Right kidney (tissue), 9 donors: ENCODE results near the gene SLC5A6.

ENCODE experiments used
- DNase-seq: peaks from one replicate; pipeline ENCODE4 v3.0.0-alpha.2; 2016
- long read RNA-seq, 8 donors: transcript quantifications; one replicate each; lab custom pipeline, GENCODE V29; 2026

Gene SLC5A6
- long read RNA-seq, donor 1, partial matches to known transcripts, result 0 of 3 reads
- long read RNA-seq, donor 1, other reads (novel, unspliced or antisense), result 0 of 3 reads
- long read RNA-seq, donor 2, partial matches to known transcripts, result 201 of 293 reads
- long read RNA-seq, donor 2, other reads (novel, unspliced or antisense), result 91 of 293 reads
- long read RNA-seq, donor 3, partial matches to known transcripts, result 116 of 195 reads
- long read RNA-seq, donor 3, other reads (novel, unspliced or antisense), result 77 of 195 reads
- long read RNA-seq, donor 4, partial matches to known transcripts, result 291 of 333 reads
- long read RNA-seq, donor 4, other reads (novel, unspliced or antisense), result 42 of 333 reads
- long read RNA-seq, donor 5, partial matches to known transcripts, result 264 of 407 reads
- long read RNA-seq, donor 5, other reads (novel, unspliced or antisense), result 142 of 407 reads
- long read RNA-seq, donor 6, partial matches to known transcripts, result 210 of 333 reads
- long read RNA-seq, donor 6, other reads (novel, unspliced or antisense), result 122 of 333 reads
- long read RNA-seq, donor 7, partial matches to known transcripts, result 21 of 25 reads
- long read RNA-seq, donor 7, other reads (novel, unspliced or antisense), result 0 of 25 reads
- long read RNA-seq, donor 8, partial matches to known transcripts, result 0 of 1 reads
- long read RNA-seq, donor 8, other reads (novel, unspliced or antisense), result 0 of 1 reads

DNA sequence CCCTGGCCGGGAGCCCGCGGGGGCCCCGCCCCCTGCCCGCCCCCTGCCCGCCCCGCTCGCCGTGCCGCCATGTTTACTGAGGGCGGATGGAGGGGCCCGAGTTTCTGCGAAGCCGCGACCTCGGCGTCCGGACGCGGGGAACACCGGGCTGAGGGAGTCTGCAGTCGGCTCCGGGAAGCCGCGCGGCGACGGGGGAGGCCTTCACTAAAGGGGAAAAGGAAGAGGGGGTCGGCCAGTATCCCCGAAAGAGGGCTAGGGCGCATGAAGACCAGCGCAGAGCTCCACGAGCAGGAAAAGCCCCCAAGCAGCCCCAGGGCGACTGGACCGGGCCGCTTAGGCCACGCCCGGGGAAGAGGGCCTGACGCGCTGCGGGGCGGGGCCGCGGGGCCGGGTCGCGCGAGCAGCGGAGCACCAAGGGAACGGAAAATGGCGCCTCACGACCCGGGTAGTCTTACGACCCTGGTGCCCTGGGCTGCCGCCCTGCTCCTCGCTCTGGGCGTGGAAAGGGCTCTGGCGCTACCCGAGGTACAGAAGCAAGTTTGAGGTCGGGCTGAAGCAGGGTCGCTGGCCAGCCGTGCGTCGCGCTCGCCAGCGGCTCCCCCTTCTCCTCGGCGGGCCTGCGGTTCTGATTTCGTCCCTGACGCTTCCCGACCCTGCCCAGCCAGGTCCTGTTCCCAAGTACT lies at the start of gene SLC5A6, which contains the start of gene ATRAID:
Gene SLC5A6, minus strand, starts transcription at position 326 of the 683 bp plus-strand sequence. CDS start 4,618 bp downstream, outside the sequence.
Gene ATRAID, plus strand, starts transcription at position 99 of the 683 bp plus-strand sequence. Its CDS starts 328 bp downstream, at position 427.
- DNase-seq, result peak; percentile 100

DNA sequence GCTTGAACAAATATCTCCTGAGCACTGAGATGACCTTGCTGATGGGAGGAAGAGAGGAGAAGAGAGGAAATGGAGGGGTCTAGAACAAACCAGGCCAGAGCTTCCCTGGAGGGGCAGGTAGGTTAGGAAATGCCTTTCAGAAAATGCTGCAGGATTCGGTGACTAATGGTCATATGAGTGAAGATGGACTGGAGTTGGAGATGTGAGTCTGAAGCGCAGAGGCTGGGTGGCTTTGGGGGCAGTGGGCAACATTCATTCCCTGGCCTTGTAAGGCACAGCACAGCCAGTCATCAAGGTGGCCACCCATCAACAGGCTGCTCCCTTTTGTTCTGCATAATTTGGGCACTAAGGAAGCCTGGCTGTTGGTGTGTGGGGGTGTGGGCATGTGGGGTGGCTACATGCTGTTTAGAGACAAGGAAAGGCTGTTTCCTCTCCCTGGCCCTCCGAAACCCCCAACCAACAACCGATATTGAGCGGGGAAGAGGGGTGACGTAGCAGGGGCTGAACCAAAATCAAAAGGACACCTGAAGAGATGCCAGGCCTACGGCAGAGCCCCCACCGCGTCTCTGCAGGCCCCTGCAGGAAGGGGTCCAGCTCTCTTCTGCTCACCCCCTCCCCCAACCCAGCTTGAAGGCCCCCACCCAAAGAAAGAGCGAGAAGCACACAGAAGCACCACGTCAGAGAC lies 49.3 kb upstream of the SLC5A6 start:
- DNase-seq, result no peak

DNA sequence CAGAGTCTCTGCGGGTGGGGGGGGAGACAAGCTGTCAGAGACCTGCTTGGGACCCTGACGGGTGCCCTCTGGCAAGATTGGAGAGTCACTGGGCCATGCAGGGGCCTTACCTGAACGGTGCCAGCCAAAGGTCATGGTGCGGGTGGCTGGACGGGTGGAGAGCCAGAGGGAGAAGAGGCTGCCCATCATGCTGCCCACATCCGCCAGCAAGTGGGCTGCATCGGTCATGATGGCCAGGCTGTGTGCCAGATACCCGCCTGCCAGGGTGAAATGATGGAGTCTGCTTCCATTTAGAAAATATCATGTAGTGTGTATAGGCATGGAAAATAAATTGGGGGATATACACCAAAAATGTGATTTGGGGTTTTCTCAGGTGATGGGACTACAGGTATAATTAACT lies 46.0 kb upstream of the SLC5A6 start:
- no peak for DNase-seq

DNA sequence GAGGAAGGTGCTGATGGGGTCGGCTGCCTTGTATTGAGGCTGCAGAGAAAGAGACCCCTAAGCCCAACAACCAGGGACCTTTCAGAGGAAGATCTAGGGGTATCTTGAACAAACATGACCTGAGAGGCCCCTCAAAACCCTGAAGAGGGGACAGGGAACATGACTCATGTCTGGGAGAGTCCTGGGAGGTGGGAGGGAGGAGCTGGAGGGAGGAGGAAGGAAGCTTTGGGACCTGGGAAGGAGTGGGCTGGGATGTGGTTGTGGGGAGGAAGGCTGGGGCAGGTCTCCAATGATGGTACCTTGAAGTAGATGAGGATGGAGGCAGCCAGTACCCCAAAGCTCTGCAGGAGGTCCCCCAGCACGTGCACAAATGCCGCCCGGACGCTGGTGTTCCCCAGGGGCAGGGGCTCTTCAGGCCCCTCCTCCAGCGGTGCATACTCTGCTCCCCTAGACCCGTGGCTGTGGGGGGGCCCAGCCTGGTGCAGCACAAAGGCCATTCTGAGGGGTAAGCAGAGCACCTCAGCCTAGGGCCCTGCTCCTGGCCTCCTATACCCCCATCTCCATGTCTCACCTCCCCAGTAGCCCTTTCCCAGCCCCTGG lies 44.9 kb upstream of the SLC5A6 start:
- no peak for DNase-seq

DNA sequence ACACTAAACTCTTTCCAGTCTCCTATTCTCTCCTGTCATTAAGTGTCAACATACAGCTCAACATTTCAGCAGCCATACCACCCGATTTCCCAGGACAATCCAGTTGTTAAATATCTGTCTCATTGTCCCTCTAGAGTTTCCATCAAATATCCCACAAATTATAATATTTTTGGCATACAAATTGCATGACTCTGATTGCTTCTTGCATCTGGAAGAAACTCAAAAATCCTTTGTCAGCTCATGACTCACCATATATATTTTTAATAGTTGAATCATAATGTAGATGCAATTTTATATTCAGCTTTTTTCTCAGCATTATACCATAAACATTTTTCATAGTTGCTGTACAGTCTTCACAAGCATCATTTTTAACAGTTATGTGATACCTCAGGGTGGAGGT lies 43.6 kb upstream of the SLC5A6 start:
- no peak for DNase-seq

DNA sequence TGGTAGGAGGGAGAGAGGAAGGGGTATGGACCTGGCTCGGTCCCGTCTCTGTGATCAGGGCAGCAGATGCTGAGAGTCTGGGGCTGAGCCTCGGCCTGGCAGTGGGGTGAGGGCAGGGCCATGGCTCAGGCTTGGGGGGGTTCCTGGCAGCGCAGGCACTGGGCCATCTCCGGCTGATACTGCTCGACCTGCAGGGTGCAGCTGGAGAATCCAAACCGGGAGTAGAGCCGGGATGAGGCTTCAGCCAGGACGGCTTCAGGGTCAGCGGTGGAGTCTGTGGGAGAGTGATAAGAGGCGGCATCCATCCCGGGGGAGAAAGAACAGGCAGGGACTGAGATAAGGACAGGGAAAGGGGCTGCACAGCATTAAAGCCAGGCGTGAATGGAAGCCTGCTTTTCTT lies 43.1 kb upstream of the SLC5A6 start:
- no peak for DNase-seq

DNA sequence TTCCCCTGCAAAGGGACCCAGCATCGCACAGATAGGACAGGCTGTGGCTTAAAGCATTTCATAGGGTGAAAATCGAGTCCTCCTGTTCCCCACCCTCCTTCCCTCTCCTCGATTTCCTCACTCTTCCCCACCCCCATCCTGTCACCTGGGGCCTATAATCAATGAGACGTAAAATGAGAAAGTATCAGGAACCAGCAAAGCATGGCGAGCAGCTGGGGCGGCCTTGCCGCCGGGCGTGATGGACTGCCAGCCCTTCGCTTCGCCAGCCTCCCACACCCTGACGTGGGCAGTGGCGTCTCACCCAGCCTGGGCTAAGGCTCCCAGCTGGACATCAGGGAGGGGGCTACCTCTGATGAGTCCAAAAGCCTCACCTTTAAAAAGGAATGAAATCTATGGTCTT lies 39.7 kb upstream of the SLC5A6 start:
- DNase-seq, result peak; percentile 35

DNA sequence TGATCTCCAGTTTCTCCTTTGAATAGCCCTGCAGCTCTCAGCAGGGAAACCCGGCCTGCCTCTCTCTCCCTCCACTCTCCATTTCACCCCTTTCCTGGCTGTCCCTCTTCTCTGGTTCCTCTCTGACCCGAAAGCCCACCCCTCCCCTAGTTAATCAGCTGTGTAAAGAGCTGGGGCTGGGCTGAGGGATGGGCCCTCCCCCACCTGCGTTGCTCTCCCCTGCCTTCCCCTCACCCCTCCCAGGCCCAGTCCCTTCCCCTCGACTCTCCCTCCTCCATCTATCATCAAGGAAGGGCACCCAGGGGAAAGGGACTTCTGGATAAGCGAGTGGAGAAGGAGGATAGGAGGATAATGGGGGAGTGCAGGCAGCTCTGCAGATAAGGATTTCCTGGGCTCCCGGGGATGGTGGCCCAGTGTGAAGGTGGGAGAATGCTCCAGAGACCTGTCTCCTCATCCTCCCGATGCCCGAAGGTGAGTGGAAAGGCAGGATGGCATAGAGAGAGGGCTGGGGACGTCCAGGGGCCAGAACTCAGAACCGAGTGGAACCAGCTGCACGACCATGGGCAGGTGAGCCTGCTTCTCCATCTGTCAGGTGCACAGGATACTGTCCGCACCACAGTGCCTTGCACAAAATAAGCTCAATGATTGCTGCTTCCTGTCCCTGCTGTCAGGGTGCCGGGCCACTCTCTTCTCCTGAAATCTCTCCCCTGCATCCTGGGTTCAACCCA lies 38.7 kb upstream of the SLC5A6 start:
- peak; percentile 20 for DNase-seq

DNA sequence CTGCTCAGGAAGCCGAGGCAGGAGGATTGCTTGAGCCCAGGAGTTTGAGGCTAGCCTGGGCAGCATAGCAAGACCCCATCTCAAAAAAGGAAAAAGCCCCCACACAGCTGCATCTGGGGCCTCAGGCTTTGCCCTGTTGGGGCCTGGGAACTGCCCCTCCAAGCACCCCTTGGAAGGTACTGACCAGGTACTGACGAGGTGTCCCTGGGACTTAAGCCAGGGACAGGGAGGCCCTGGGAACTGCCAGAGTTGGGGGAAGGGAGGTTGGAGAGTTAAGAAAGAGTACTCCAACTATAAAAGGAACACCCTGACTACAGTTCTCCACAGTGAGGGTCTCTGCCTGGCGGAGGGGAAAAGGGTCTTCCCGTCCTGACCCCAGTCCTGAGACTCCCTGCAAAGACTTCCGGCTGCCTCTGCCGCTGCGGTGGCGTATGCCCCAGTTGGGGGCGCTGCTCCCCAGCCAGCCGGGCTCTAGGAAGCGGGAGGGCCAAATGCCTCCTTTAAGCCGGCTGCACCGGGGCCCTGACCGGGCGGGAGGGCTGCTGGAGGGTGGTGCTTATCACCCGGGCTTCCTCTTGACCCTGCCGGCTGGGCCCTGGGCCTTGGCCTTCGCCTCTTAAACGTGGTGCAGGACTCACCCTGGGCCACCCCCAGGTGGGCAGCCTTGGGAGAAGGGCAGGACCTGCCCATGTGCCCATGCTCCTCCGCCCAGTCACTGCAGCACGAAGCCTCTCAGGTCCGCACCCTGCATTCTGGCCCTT lies 38.0 kb upstream of the SLC5A6 start:
- peak; percentile 68 for DNase-seq

DNA sequence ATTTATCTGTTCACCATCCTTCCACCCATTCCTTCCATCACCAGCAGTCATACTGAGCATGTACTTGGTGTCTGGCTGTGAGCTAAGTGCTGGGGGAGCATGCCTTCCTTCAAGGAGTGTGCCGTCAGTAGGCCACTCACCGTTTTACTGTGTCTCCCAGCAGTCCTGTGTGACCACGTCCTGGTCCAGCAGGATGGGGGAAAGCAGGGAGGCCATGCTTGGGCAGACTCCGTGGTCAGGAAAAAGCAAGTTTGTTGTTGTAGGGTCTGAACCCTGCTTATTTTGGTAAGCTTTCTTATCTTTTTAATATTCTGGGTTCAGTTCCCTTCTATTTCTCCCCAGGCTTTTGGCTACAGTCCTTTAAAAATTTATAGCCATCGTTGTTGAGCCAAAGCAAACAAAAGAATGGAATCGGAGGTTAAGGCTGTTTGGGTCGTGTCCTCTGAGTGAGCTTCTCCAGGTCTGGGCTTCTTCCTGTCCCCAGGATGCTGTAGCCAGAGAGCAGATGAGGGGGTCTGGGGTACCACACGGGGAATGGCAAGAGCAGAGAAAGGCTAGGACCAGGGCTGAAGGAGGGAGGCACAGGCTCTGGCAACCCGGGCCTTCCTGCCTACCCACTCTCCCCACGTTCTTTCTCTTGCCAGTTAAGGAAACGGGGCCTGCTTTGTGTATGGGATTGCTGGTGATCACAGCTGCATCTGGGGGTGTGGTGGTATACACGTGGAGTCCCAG lies 37.3 kb upstream of the SLC5A6 start:
- no peak for DNase-seq

DNA sequence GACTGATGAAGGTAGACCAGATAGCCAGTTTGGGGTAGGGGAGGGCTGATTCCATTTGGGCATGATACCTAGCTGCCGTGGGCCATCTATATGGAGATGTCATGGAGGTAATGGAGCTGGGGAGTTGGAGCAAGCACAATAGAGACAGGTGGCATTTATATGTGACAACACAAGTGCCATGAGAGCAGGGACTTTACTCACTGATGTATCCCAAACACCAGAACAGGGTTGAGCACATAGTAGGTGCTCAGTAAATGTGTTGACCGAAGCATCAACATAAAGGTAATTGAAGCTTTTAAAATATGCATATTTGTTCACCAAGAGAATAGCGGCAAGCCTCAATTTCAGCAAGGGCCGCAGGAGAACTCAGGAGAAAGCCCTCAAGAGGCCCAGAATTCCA lies 35.8 kb upstream of the SLC5A6 start:
- no peak for DNase-seq

DNA sequence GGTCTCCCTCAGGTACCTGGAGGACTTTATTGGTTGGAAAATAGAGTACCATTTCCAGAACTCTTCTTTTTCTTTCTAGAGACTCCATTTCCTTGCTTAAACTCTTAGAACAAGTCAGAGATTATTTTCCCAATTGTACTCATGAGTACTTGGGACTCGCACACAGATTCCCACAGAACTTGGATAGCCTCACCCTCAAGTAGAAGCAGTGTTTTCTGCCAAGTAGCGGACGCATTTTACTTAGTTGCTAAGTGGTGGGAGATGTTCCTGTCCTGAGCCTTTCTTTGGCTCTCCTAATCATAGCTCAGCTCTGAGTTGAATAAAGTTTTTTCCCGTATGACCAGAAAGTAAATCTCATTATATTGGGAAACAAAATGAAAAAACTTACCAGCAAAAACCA lies 33.6 kb upstream of the SLC5A6 start:
- DNase-seq, result no peak

DNA sequence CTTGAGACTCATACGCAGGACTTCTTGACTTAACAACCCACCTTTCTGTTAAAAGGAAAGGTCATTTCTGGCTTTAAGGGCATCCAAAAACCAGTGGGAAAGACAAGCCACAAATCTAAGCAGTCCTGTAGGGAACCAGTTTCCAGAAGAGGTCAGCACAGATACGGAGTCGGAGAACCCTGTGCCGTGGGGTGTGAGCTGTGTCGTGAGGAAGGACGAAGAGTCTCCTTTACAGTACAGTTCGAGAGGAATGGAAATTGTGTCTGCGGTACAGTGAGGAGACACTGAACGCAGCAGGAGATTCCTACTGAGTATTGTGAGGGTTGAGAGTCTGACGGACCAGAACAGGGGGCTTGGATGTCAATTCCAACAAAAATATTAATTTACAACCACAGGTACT lies 33.0 kb upstream of the SLC5A6 start:
- DNase-seq, result no peak

DNA sequence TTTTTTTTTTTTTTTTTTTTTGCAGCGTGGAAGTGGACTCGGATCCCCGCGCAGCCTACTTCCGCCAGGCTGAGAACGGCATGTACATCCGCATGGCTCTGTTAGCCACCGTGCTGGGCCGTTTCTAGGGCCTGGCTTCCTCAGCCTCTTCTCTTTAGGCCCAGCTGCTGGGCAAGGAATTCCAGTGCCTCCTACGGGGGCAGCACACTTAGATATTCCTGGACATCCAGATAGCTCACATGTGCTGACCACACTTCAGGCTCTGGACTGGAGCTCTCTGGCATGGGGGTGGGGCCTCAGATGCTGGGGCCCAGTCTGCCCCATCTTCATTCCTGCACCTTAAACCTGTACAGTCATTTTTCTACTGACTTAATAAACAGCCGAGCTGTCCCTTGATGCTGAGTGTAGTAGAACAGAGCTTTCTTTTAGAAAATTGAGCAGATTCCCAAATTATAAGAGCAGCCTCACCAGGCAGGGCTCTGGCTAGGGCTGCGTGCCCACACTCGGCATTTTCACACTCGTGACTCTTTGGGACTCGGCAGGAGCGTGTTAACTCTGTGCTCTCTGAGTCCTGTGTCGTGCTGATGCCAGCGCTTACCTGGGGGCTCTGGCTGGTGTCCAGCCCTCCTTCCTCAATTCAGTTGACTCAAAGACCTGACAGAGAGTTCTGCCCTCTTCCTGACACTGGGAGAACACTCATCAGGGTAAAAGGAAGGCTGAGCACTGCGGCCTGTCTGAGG lies 31.5 kb upstream of the SLC5A6 start:
- DNase-seq, result no peak

DNA sequence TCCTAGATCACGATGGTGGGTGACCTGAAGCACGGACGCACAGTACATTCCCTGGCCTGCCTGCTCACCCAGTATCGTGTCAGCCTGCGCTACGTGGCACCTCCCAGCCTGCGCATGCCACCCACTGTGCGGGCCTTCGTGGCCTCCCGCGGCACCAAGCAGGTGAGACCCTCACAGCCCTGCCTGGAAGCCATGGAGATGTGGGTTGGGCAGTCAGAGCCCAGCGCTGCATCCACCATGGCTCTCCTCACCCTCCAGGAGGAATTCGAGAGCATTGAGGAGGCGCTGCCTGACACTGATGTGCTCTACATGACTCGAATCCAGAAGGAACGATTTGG lies 30.5 kb upstream of the SLC5A6 start:
- no peak for DNase-seq

DNA sequence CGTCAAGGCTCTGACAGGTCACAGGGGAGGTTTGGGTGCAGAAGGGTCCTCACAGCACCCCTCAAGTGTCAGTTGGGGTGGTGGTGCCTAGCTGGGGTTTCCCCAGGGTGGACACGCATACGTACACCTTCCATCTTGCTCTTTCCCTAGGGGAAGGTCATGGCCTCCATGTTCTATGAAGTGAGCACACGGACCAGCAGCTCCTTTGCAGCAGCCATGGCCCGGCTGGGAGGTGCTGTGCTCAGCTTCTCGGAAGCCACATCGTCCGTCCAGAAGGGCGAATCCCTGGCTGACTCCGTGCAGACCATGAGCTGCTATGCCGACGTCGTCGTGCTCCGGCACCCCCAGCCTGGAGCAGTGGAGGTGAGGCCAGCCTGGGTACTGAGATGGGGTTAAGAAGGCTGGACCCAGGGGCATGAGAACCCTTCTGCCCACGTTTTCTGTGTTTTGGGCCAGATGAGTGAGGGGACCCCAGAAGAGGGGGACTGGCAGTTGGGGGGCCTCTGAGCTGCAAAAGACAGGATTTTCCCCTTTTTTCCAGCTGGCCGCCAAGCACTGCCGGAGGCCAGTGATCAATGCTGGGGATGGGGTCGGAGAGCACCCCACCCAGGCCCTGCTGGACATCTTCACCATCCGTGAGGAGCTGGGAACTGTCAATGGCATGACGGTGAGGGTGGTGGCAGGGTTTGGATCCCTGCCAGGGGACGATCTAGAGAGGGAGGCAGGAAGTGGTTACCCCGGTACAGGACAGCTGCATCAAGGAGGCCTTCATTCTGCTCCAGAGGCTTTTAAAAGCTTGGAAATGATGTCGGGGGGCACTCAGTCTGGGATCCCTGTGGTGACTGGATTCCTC lies 29.9 kb upstream of the SLC5A6 start:
- no peak for DNase-seq

DNA sequence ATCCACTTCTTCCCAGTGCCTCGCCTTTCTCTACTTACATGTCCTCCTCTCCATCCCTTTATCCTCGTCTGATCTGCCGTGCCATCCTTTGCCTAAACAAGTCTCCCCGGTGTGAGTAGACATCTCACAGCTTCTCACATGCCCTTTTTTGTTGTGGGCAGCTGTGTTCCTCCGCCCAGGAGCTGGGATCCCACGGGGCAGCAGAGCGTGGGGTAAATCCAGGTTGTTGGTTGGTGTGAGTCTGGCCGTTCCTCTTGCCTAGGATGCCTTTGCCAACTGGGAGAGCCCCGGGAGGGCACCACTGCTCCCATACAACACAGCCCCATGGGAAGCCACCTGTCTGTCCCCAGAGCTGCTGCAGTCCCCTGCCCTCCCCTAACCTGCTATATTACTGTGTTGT lies 28.3 kb upstream of the SLC5A6 start:
- no peak for DNase-seq

DNA sequence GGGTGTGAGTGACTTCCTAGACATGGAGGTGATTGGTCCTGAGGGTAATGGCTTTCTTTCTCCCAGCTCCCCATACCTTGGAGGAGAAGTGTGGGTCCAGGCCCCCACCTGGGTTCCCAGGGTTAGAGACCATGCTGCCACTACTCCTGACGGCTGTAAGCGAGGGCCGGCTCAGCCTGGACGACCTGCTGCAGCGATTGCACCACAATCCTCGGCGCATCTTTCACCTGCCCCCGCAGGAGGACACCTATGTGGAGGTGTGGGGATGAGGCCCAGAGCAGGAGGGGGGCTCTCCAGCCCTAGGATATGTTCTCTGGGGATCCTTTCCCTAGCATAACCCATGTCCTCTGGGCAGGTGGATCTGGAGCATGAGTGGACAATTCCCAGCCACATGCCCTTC lies 26.9 kb upstream of the SLC5A6 start:
- DNase-seq, result no peak
